ENCODE data around the gene AIG1. TPM values are rescaled to one million over a fixed set of nuclear protein-coding genes. Genes with fewer than 3 reads are reported as not detected.

Gene AIG1
- polyA plus RNA-seq, 1 of the 3 experiments (the other 2 are of a cell fraction), result 36.8 TPM

GRCh38 chr6:143059663-143060353 lies 881 bp upstream of the AIG1 start:
- DNase-seq, result peak; percentile 13
- ChIA-PET POLR2A (interaction anchor here (0.6 to 1.7 kb wide), 2 partner anchors 113 to 344 kb away, joined by 3 to 9 read pairs; no protein-coding TSS in a partner anchor), CTCF (interaction anchor here (0.7 to 1.6 kb wide), 5 partner anchors 45 to 903 kb away, joined by 3 to 4 read pairs (median 3); no protein-coding TSS in a partner anchor)
- H3K27me3 ChIP-seq (ENCODE audit: insufficient read depth), result no peaks in the 10 kb centered on the region
- peak overlapping the region; percentile 74 to 90 for H3K4me3 ChIP-seq (ENCODE audit: low read depth in 2 of 2, low read length in 1 of 2)
- H4K20me1 ChIP-seq (ENCODE audit: insufficient read depth), result no peaks in the 10 kb centered on the region
- H3K4me2 ChIP-seq, result peak overlapping the region; percentile 80
- H3K4me1 ChIP-seq (ENCODE audit: control insufficient read depth in 1 of 2, insufficient read depth in 2 of 2, low read depth in 1 of 2, low read length in 1 of 2), result peaks cover 0 to 12% of the 10 kb centered on the region in 2 experiments; a peak in 2 of 4 replicates
- H3K9me3 ChIP-seq, result no peaks in the 10 kb centered on the region
- H2AFZ ChIP-seq (ENCODE audit: low read depth), result peak overlapping the region; percentile 91
- H3K79me2 ChIP-seq (ENCODE audit: insufficient read depth), result peaks cover 4% of the 10 kb centered on the region; the same call in 1 of the 2 replicates
- H3K36me3 ChIP-seq (replicated peaks in 1 of 2; ENCODE audit: control insufficient read depth in 1 of 2, insufficient read depth in 2 of 2, low read length in 1 of 2), result no peaks in the 10 kb centered on the region
- whole genome bisulfite sequencing (ENCODE audit: low lambda C conversion rate), result 4% methylated on average over 8 of the region's 8 CpGs
- H3K9ac ChIP-seq, result peak overlapping the region; percentile 87
- peak overlapping the region; percentile 78 to 86 for H3K27ac ChIP-seq (ENCODE audit: low read depth in 2 of 2, low read length in 1 of 2)
- H3F3A ChIP-seq (replicated peaks; ENCODE audit: insufficient read depth), result peaks cover 20% of the 10 kb centered on the region
- H3K9me2 ChIP-seq, result no peaks in the 10 kb centered on the region
- TF ChIP-seq RXRA (IDR thresholded peaks at IDR 0.05; ENCODE audit: borderline replicate concordance, low read depth) (no peak), RFX5 (IDR thresholded peaks at IDR 0.05; ENCODE audit: low read length) (no peak), IRF3 (IDR thresholded peaks at IDR 0.05; ENCODE audit: low read depth, low read length) (no peak), CTCF (IDR thresholded peaks at IDR 0.05) (no peak), SIN3A (IDR thresholded peaks at IDR 0.05; ENCODE audit: borderline replicate concordance, low read depth, low read length) (no peak), ELF1 (IDR thresholded peaks at IDR 0.05) (no peak), NRF1 (IDR thresholded peaks at IDR 0.05; ENCODE audit: low read depth, low read length) (no peak), FOXM1 (IDR thresholded peaks at IDR 0.05; ENCODE audit: low read depth) (no peak), MXI1 (IDR thresholded peaks at IDR 0.05; ENCODE audit: low read depth, low read length) (0 out of 2 replicates have a peak, but pooled peaks have one; percentile 47), TAF1 (IDR thresholded peaks at IDR 0.05; ENCODE audit: borderline replicate concordance, low read depth, low read length) (no peak), MAX (IDR thresholded peaks at IDR 0.05; ENCODE audit: low read depth) (no peak; the same call in 1 of the 2 replicates), EP300 (IDR thresholded peaks at IDR 0.05; ENCODE audit: borderline replicate concordance in 1 of 2, low read depth in 1 of 2, low read length in 1 of 2) (no peak), MEF2A (IDR thresholded peaks at IDR 0.05; ENCODE audit: borderline replicate concordance, low read depth) (no peak), NFIC (IDR thresholded peaks at IDR 0.05; ENCODE audit: borderline replicate concordance) (no peak), YY1 (IDR thresholded peaks at IDR 0.05; ENCODE audit: low read depth) (no peak), TEAD4 (IDR thresholded peaks at IDR 0.05; ENCODE audit: borderline replicate concordance, insufficient read depth) (no peak), SMC3 (IDR thresholded peaks at IDR 0.05; ENCODE audit: low read depth, low read length) (no peak), EZH2phosphoT487 (IDR thresholded peaks at IDR 0.05; ENCODE audit: borderline replicate concordance, low read depth) (no peak), RCOR1 (IDR thresholded peaks at IDR 0.05; ENCODE audit: low read length) (no peak), GABPA (IDR thresholded peaks at IDR 0.05; ENCODE audit: low read depth) (no peak), POLR2AphosphoS5 (IDR thresholded peaks at IDR 0.05; ENCODE audit: low read depth, low read length) (no peak), FOXJ3 (CRISPR knock-in tag; IDR thresholded peaks at IDR 0.05) (no peak), TCF12 (IDR thresholded peaks at IDR 0.05) (peak; percentile 81)
- TF ChIP-seq, protein P1, sequence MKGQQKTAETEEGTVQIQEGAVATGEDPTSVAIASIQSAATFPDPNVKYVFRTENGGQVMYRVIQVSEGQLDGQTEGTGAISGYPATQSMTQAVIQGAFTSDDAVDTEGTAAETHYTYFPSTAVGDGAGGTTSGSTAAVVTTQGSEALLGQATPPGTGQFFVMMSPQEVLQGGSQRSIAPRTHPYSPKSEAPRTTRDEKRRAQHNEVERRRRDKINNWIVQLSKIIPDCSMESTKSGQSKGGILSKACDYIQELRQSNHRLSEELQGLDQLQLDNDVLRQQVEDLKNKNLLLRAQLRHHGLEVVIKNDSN (IDR thresholded peaks at IDR 0.05; ENCODE audit: borderline replicate concordance, low read depth), result no peak
- TF ChIP-seq, protein P2, sequence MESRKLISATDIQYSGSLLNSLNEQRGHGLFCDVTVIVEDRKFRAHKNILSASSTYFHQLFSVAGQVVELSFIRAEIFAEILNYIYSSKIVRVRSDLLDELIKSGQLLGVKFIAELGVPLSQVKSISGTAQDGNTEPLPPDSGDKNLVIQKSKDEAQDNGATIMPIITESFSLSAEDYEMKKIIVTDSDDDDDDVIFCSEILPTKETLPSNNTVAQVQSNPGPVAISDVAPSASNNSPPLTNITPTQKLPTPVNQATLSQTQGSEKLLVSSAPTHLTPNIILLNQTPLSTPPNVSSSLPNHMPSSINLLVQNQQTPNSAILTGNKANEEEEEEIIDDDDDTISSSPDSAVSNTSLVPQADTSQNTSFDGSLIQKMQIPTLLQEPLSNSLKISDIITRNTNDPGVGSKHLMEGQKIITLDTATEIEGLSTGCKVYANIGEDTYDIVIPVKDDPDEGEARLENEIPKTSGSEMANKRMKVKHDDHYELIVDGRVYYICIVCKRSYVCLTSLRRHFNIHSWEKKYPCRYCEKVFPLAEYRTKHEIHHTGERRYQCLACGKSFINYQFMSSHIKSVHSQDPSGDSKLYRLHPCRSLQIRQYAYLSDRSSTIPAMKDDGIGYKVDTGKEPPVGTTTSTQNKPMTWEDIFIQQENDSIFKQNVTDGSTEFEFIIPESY (IDR thresholded peaks at IDR 0.05; ENCODE audit: borderline replicate concordance, low read depth), result no peak
